A549 (cell line): ENCODE measurements around the gene ACADM. TPM values are rescaled to one million over a fixed set of nuclear protein-coding genes. Genes with fewer than 3 reads are reported as not detected.

Experiments used
- ATAC-seq, 2 experiments: fragments of 200-7000 bp in 1 of 2; fragments of >200 bp in 1 of 2; cut with Nextera tagmentation in 1 of 2; cut with Tn5 transposase in 1 of 2; 3 replicates each; pipeline versions ENCODE4 v1.8.0 to v1.9.1; 2018 to 2020; ENCODE audit warnings: mild to moderate bottlenecking in 1 of 2, moderate library complexity in 1 of 2
- CTCF ChIA-PET: fragments of 300-600 bp; sonication (Branson Sonifier 250); formaldehyde crosslinking; extraction: SDS; loops from one replicate; lab custom pipeline; 2021; ENCODE audit warnings: antibody characterized with exemption, inconsistent platforms; lab: Yijun Ruan, JAX
- POLR2A ChIA-PET: fragments of 350-600 bp; formaldehyde crosslinking; extraction: SDS; loops from one replicate; lab custom pipeline; 2021; ENCODE audit warnings: antibody characterized with exemption, inconsistent platforms; lab: Yijun Ruan, JAX
- DNase-seq, 2 experiments: peaks; one replicate each; pipeline versions ENCODE4 v3.0.0 to v3.0.0-alpha.2; 2011 to 2016; ENCODE audit warnings: low read depth in 1 of 2, low spot score in 1 of 2
- FAIRE-seq: peaks from 2 replicates; lab custom pipeline; 2011; peaks lifted over from hg19 to GRCh38; lab: Jason Lieb, UNC
- H3K27ac ChIP-seq, 2 experiments: fragments of >200 bp; sonication (Bioruptor Twin); formaldehyde crosslinking; 3 replicates each; pipeline ENCODE4 v1.5.1; 2016 to 2017
- H3K4me1 ChIP-seq: fragments of >200 bp; sonication (Bioruptor Twin); formaldehyde crosslinking; 3 replicates; pipeline ENCODE4 v1.6.1; 2016
- H3K4me2 ChIP-seq: fragments of >200 bp; sonication (Bioruptor Twin); formaldehyde crosslinking; 3 replicates; pipeline ENCODE4 v1.6.1; 2016
- H3K4me3 ChIP-seq: fragments of >200 bp; sonication (Bioruptor Twin); formaldehyde crosslinking; 3 replicates; pipeline ENCODE4 v1.5.1; 2016
- H3K9me3 ChIP-seq: fragments of >200 bp; sonication (Bioruptor Twin); formaldehyde crosslinking; 3 replicates; pipeline ENCODE4 v1.6.1; 2016
- BHLHE40 ChIP-seq: IDR thresholded peaks from 2 replicates; pipeline ENCODE4 v1.6.1; 2012; ENCODE audit warnings: low read depth, low read length, inconsistent platforms
- CEBPB ChIP-seq, 2 experiments: fragments of >200 bp in 1 of 2; sonication (Bioruptor Twin) in 1 of 2; formaldehyde crosslinking in 1 of 2; IDR thresholded peaks; 2 replicates each; pipeline ENCODE4 v1.6.1; 2012 to 2016
- CHD4 ChIP-seq: fragments of 200-600 bp; sonication (generic); IDR thresholded peaks from 2 replicates; pipeline ENCODE4 v1.6.1; 2016; ENCODE audit warnings: antibody characterized with exemption, mild to moderate bottlenecking, borderline replicate concordance
- FOSB ChIP-seq: fragments of 250-450 bp; sonication (Bioruptor Pico); IDR thresholded peaks from 2 replicates; pipeline ENCODE4 v1.5.0; 2020; ENCODE audit warnings: mild to moderate bottlenecking, moderate library complexity
- FOXS1 ChIP-seq: fragments of 250-450 bp; sonication (Bioruptor Pico); IDR thresholded peaks from 2 replicates; pipeline ENCODE4 v1.5.0; 2020; ENCODE audit warnings: mild to moderate bottlenecking, moderate library complexity
- HDAC2 ChIP-seq: fragments of 200-600 bp; sonication (generic); IDR thresholded peaks from 2 replicates; pipeline ENCODE4 v1.6.1; 2016
- HOXA7 ChIP-seq: fragments of 250-450 bp; sonication (Bioruptor Pico); IDR thresholded peaks from 2 replicates; pipeline ENCODE4 v1.5.0; 2020; ENCODE audit warnings: mild to moderate bottlenecking, moderate library complexity
- JUN ChIP-seq, 2 experiments: fragments of >200 bp; sonication (Bioruptor Twin); formaldehyde crosslinking; IDR thresholded peaks; 2 replicates in 1 of 2; 3 replicates in 1 of 2; pipeline ENCODE4 v1.6.1; 2016 to 2017
- KDM1A ChIP-seq: fragments of 200-600 bp; sonication (generic); IDR thresholded peaks from 2 replicates; pipeline ENCODE4 v1.6.1; 2016; ENCODE audit warnings: low read depth, mild to moderate bottlenecking
- KDM5A ChIP-seq: fragments of 200-600 bp; sonication (generic); IDR thresholded peaks from 2 replicates; pipeline ENCODE4 v1.6.1; 2016; ENCODE audit warnings: antibody characterized with exemption, mild to moderate bottlenecking
- MAFK ChIP-seq: fragments of 450-650 bp; IDR thresholded peaks from 2 replicates; pipeline ENCODE4 v1.6.1; 2014; ENCODE audit not compliant: partially characterized antibody
- MAZ ChIP-seq: fragments of 150-350 bp; IDR thresholded peaks from 2 replicates; pipeline ENCODE4 v1.6.1; 2014; ENCODE audit warnings: antibody characterized with exemption, low read depth, low read length, borderline replicate concordance
- MYC ChIP-seq: IDR thresholded peaks from 2 replicates; pipeline ENCODE4 v1.6.1; 2012; ENCODE audit warnings: mild to moderate bottlenecking, inconsistent platforms, low read length, improper control_type of control experiment, borderline replicate concordance
- NPAS2 ChIP-seq: fragments of 250-450 bp; sonication (Bioruptor Pico); IDR thresholded peaks from 2 replicates; pipeline ENCODE4 v1.8.0; 2022; ENCODE audit warnings: mild to moderate bottlenecking, moderate library complexity, borderline replicate concordance
- PHF8 ChIP-seq: fragments of 200-600 bp; sonication (generic); IDR thresholded peaks from 2 replicates; pipeline ENCODE4 v1.6.1; 2016; ENCODE audit warnings: low read depth, mild to moderate bottlenecking, antibody characterized with exemption, moderate library complexity, borderline replicate concordance
- POLR2A ChIP-seq: IDR thresholded peaks from 2 replicates; pipeline ENCODE4 v1.6.1; 2012; ENCODE audit warnings: mild to moderate bottlenecking, low read length
- POLR2AphosphoS2 ChIP-seq: conservative IDR thresholded peaks from 2 replicates; pipeline ENCODE4 v1.6.1; 2012; ENCODE audit warnings: low read length, improper control_type of control experiment, inconsistent platforms
- RARB ChIP-seq: fragments of 250-450 bp; sonication (Bioruptor Pico); IDR thresholded peaks from 2 replicates; pipeline ENCODE4 v1.8.0; 2021; ENCODE audit warnings: mild to moderate bottlenecking, moderate library complexity
- RFX5 ChIP-seq: fragments of 450-650 bp; IDR thresholded peaks from 2 replicates; pipeline ENCODE4 v1.7.1; 2014; ENCODE audit warnings: antibody characterized with exemption, mild to moderate bottlenecking, moderate library complexity
- RNF2 ChIP-seq: fragments of 200-600 bp; sonication (generic); IDR thresholded peaks from 2 replicates; pipeline ENCODE4 v1.6.1; 2016; ENCODE audit warnings: low read depth, mild to moderate bottlenecking, antibody characterized with exemption, moderate library complexity, borderline replicate concordance
- SREBF2 ChIP-seq: fragments of 450-650 bp; IDR thresholded peaks from 2 replicates; pipeline ENCODE4 v1.6.1; 2014; ENCODE audit warnings: mild to moderate bottlenecking, moderate library complexity
- TP53 ChIP-seq: fragments of 250-450 bp; sonication (Bioruptor Pico); IDR thresholded peaks from 2 replicates; pipeline ENCODE4 v1.5.0; 2021; ENCODE audit warnings: mild to moderate bottlenecking, moderate library complexity
- ZFP36 ChIP-seq: fragments of 450-650 bp; IDR thresholded peaks from 2 replicates; pipeline ENCODE4 v1.6.1; 2014; ENCODE audit warnings: borderline replicate concordance; ENCODE audit not compliant: partially characterized antibody
- WGBS: methylation state at CpG from one replicate; pipeline ENCODE4 v1.1.6; 2017; ENCODE audit errors: missing lambda C conversion rate; 5-methylcytosine and 5-hydroxymethylcytosine counted together
- polyA minus RNA-seq: library from RNA; depleted of rRNA, polyadenylated mRNA; stranded (reverse); fragments of >200 nt; gene quantifications from 2 replicates; pipeline ENCODE4 v1.2.3, GENCODE V29; 2011; rRNA and poly(A)+ RNA removed
- polyA plus RNA-seq, 4 experiments: library from polyadenylated mRNA; depleted of rRNA in 3 of 4; stranded (reverse); fragments of >200 nt; fragmentation: RNase III in 1 of 4; extraction: RNeasy Plus Mini Kit Qiagen cat#74134 plus additional on column Dnase treatment in 1 of 4; gene quantifications; 2 replicates in 3 of 4; 3 replicates in 1 of 4; pipeline ENCODE4 v1.2.3, GENCODE V29; 2011 to 2017
- TF ChIP-seq, protein P1 (sequence below): IDR thresholded peaks from 2 replicates; pipeline ENCODE4 v1.6.1; 2012
- TF ChIP-seq, protein P2 (sequence below): IDR thresholded peaks from 2 replicates; pipeline ENCODE4 v1.6.1; 2012; ENCODE audit warnings: low read depth, borderline replicate concordance
- TF ChIP-seq, protein P3 (sequence below): fragments of >200 bp; sonication (Bioruptor Twin); formaldehyde crosslinking; IDR thresholded peaks from 3 replicates; pipeline ENCODE4 v1.6.1; 2016
- TF ChIP-seq, protein P4 (sequence below): fragments of 250-450 bp; sonication (Bioruptor Pico); IDR thresholded peaks from 2 replicates; pipeline ENCODE4 v1.5.0; 2020; ENCODE audit warnings: low read depth, mild to moderate bottlenecking, moderate library complexity
- TF ChIP-seq, protein P5 (sequence below): fragments of 200-600 bp; sonication (generic); IDR thresholded peaks from 2 replicates; pipeline ENCODE4 v1.6.1; 2016; ENCODE audit warnings: antibody characterized with exemption, mild to moderate bottlenecking, moderate library complexity

The ACADM gene
- polyA plus RNA-seq (2011; rRNA removed): 30.4 and 45.1 TPM in 2 replicates
- 9.7 and 10.9 TPM in 2 replicates for polyA plus RNA-seq (2012; cell fraction: cytosol; rRNA removed)
- 4.5 and 4.7 TPM in 2 replicates for polyA plus RNA-seq (2012; cell fraction: nucleus; rRNA removed)
- 42.2 to 45.4 TPM (median 42.9 TPM) in 3 replicates for polyA plus RNA-seq (2017; fragmentation: RNase III; extraction: RNeasy Plus Mini Kit Qiagen cat#74134 plus additional on column Dnase treatment)
- 6.4 and 8.6 TPM in 2 replicates for polyA minus RNA-seq

DNA sequence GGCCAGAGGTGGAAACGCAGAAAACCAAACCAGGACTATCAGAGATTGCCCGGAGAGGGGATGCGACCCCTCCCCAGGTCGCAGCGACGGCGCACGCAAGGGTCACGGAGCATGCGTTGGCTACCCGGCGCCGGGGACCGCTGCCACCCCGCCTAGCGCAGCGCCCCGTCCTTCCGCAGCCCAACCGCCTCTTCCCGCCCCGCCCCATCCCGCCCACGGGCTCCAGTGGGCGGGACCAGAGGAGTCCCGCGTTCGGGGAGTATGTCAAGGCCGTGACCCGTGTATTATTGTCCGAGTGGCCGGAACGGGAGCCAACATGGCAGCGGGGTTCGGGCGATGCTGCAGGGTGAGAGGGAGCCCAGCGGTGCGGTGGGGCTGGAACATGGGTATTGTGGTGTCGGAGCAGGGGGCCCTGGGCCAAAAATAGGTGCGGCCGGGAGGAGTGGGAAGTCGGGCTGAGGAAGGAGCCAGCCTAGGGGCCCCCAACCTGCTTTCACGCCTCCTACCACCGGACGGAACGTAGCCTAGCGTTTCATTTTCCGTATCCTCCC is at the start of gene ACADM:
ACADM (plus strand) TSS at position 238 of the 551 bp plus-strand sequence; CDS start at position 317, 79 bp downstream.
- ATAC-seq: peak; percentile 96 to 98
- Histone ChIP-seq H3K4me2 (peak within 1 kb of the TSS; percentile 90), H3K4me1 (peaks cover 13% of the 10 kb centered on the region; the same call in 2 of the 3 replicates), H3K27ac (peak within 1 kb of the TSS; percentile 91 to 99), H3K4me3 (peak within 1 kb of the TSS; percentile 71), H3K9me3 (no peaks in the 10 kb centered on the region)
- FAIRE-seq: no peak
- DNase-seq: peak; percentile 61 to 76
- 2% methylated on average over 6 of the region's 48 CpGs for WGBS
- TF ChIP-seq TP53 (CRISPR knock-in tag): no peak
- TF ChIP-seq PHF8: peak; percentile 66; the same call in 1 of the 2 replicates
- TF ChIP-seq KDM5A: no peak
- TF ChIP-seq RFX5: no peak
- no peak for TF ChIP-seq RNF2
- TF ChIP-seq, protein P1, sequence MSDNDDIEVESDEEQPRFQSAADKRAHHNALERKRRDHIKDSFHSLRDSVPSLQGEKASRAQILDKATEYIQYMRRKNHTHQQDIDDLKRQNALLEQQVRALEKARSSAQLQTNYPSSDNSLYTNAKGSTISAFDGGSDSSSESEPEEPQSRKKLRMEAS: no peak; the same call in 1 of the 2 replicates
- no peak for TF ChIP-seq KDM1A
- no peak for TF ChIP-seq CHD4
- TF ChIP-seq SREBF2: no peak
- no peak for TF ChIP-seq ZFP36
- TF ChIP-seq FOXS1 (CRISPR knock-in tag): no peak
- no peak for TF ChIP-seq CEBPB (IDR thresholded peaks at IDR 0.05)
- TF ChIP-seq, protein P2, sequence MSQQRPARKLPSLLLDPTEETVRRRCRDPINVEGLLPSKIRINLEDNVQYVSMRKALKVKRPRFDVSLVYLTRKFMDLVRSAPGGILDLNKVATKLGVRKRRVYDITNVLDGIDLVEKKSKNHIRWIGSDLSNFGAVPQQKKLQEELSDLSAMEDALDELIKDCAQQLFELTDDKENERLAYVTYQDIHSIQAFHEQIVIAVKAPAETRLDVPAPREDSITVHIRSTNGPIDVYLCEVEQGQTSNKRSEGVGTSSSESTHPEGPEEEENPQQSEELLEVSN: no peak
- TF ChIP-seq MAZ: no peak
- TF ChIP-seq, protein P3, sequence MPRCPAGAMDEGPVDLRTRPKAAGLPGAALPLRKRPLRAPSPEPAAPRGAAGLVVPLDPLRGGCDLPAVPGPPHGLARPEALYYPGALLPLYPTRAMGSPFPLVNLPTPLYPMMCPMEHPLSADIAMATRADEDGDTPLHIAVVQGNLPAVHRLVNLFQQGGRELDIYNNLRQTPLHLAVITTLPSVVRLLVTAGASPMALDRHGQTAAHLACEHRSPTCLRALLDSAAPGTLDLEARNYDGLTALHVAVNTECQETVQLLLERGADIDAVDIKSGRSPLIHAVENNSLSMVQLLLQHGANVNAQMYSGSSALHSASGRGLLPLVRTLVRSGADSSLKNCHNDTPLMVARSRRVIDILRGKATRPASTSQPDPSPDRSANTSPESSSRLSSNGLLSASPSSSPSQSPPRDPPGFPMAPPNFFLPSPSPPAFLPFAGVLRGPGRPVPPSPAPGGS: peak; percentile 73; the same call in 2 of the 3 replicates
- no peak for TF ChIP-seq NPAS2 (CRISPR knock-in tag)
- no peak for TF ChIP-seq FOSB (CRISPR knock-in tag)
- TF ChIP-seq HOXA7 (CRISPR knock-in tag): no peak
- no peak for TF ChIP-seq BHLHE40
- TF ChIP-seq MYC: no peak
- TF ChIP-seq, protein P4, sequence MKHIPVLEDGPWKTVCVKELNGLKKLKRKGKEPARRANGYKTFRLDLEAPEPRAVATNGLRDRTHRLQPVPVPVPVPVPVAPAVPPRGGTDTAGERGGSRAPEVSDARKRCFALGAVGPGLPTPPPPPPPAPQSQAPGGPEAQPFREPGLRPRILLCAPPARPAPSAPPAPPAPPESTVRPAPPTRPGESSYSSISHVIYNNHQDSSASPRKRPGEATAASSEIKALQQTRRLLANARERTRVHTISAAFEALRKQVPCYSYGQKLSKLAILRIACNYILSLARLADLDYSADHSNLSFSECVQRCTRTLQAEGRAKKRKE (CRISPR knock-in tag): no peak
- no peak for TF ChIP-seq RARB
- TF ChIP-seq POLR2A: peak; percentile 74
- TF ChIP-seq MAFK: no peak
- TF ChIP-seq, protein P5, sequence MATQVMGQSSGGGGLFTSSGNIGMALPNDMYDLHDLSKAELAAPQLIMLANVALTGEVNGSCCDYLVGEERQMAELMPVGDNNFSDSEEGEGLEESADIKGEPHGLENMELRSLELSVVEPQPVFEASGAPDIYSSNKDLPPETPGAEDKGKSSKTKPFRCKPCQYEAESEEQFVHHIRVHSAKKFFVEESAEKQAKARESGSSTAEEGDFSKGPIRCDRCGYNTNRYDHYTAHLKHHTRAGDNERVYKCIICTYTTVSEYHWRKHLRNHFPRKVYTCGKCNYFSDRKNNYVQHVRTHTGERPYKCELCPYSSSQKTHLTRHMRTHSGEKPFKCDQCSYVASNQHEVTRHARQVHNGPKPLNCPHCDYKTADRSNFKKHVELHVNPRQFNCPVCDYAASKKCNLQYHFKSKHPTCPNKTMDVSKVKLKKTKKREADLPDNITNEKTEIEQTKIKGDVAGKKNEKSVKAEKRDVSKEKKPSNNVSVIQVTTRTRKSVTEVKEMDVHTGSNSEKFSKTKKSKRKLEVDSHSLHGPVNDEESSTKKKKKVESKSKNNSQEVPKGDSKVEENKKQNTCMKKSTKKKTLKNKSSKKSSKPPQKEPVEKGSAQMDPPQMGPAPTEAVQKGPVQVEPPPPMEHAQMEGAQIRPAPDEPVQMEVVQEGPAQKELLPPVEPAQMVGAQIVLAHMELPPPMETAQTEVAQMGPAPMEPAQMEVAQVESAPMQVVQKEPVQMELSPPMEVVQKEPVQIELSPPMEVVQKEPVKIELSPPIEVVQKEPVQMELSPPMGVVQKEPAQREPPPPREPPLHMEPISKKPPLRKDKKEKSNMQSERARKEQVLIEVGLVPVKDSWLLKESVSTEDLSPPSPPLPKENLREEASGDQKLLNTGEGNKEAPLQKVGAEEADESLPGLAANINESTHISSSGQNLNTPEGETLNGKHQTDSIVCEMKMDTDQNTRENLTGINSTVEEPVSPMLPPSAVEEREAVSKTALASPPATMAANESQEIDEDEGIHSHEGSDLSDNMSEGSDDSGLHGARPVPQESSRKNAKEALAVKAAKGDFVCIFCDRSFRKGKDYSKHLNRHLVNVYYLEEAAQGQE: no peak
- peak in 1 of 2 experiments; percentile 84; a peak in 1 of 5 replicates for TF ChIP-seq JUN (IDR thresholded peaks at IDR 0.05)
- no peak for TF ChIP-seq HDAC2
- no peak for TF ChIP-seq POLR2AphosphoS2
- ChIA-PET CTCF (no interaction called here), POLR2A (interaction anchor here (1.3 kb wide), 1 partner anchor 61 kb away, joined by 4 read pairs; the partner anchor contains the start of gene RABGGTB)
